ENCODE results near the gene ZMIZ1. TPM values are rescaled to one million over a fixed set of nuclear protein-coding genes. Genes with fewer than 3 reads are reported as not detected.

ZMIZ1 gene
- polyA plus RNA-seq, 1 experiment = 7.6 TPM

GRCh38 chr10:79247373-79248137 lies 178.8 kb downstream of the ZMIZ1 start:
- H3K4me3 ChIP-seq (ENCODE audit: low read depth, low read length) = no peak overlapping the region
- H3K27ac ChIP-seq (ENCODE audit: low read depth, low read length) = no peak overlapping the region
- CTCF ChIA-PET = interaction anchor here (0.7 kb wide), 1 partner anchor 10 kb away, joined by 3 read pairs; no protein-coding TSS in a partner anchor
- TF ChIP-seq CTCF (IDR thresholded peaks at IDR 0.05; ENCODE audit: low read depth, low read length) = no peak
- DNase-seq (ENCODE audit: low read depth, low spot score) = no peak
- H3K27me3 ChIP-seq (ENCODE audit: control insufficient read depth, insufficient read depth, low read length) = no peaks in the 10 kb centered on the region
- POLR2A ChIA-PET = no interaction called here
- H3K9me3 ChIP-seq (ENCODE audit: control insufficient read depth, insufficient read depth, low read length) = no peaks in the 10 kb centered on the region

- Histone ChIP-seq H3K27ac (ENCODE audit: low read depth, low read length) (no peak overlapping the region), H3K9me3 (ENCODE audit: control insufficient read depth, insufficient read depth, low read length) (no peaks in the 10 kb centered on the region)
- CTCF ChIA-PET = no interaction called here
These were observed 179.8 kb downstream of the ZMIZ1 start for GRCh38 chr10:79248341-79249185.

GRCh38 chr10:79249186-79250121 lies 180.7 kb downstream of the ZMIZ1 start:
- H3K27me3 ChIP-seq (ENCODE audit: control insufficient read depth, insufficient read depth, low read length) = no peaks in the 10 kb centered on the region
- H3K9me3 ChIP-seq (ENCODE audit: control insufficient read depth, insufficient read depth, low read length) = no peaks in the 10 kb centered on the region
- CTCF ChIA-PET = no interaction called here
- no peak for DNase-seq (ENCODE audit: low read depth, low spot score)
- no peak overlapping the region for H3K4me3 ChIP-seq (ENCODE audit: low read depth, low read length)
- POLR2A ChIA-PET = no interaction called here
- no peak for TF ChIP-seq CTCF (IDR thresholded peaks at IDR 0.05; ENCODE audit: low read depth, low read length)
- no peak overlapping the region for H3K27ac ChIP-seq (ENCODE audit: low read depth, low read length)

More at GRCh38 chr10:79248341-79249185, 179.8 kb downstream of the ZMIZ1 start:
- POLR2A ChIA-PET = interaction anchor here (0.5 kb wide), 1 partner anchor 36 kb away, joined by 3 read pairs; no protein-coding TSS in a partner anchor
- Histone ChIP-seq H3K4me3 (ENCODE audit: low read depth, low read length) (no peak overlapping the region), H3K27me3 (ENCODE audit: control insufficient read depth, insufficient read depth, low read length) (no peaks in the 10 kb centered on the region)
- TF ChIP-seq CTCF (IDR thresholded peaks at IDR 0.05; ENCODE audit: low read depth, low read length) = no peak
- DNase-seq (ENCODE audit: low read depth, low spot score) = no peak

- Histone ChIP-seq H3K27ac (ENCODE audit: low read depth, low read length) (no peak overlapping the region), H3K9me3 (ENCODE audit: control insufficient read depth, insufficient read depth, low read length) (no peaks in the 10 kb centered on the region), H3K27me3 (ENCODE audit: control insufficient read depth, insufficient read depth, low read length) (no peaks in the 10 kb centered on the region), H3K4me3 (ENCODE audit: low read depth, low read length) (no peak overlapping the region)
- CTCF ChIA-PET = no interaction called here
- POLR2A ChIA-PET = no interaction called here
- no peak for TF ChIP-seq CTCF (IDR thresholded peaks at IDR 0.05; ENCODE audit: low read depth, low read length)
- no peak for DNase-seq (ENCODE audit: low read depth, low spot score)
These were observed 181.5 kb downstream of the ZMIZ1 start for GRCh38 chr10:79250259-79250658.
